WI38 (cell line): ENCODE data around the gene B3GAT3.
"Not testable (repeated sequence)": the region's sequence is repeated elsewhere in the genome, so short reads cannot be mapped to it uniquely, and the experiment has no call there.

Experiments
- H3K4me3 ChIP-seq: 2 replicates; pipeline ENCODE4 v1.5.1; 2011; ENCODE audit warnings: low read depth, mild to moderate bottlenecking, control low read depth, low read length
- CTCF ChIP-seq: IDR thresholded peaks from 2 replicates; pipeline ENCODE4 v1.5.1; 2012; ENCODE audit warnings: low read depth, mild to moderate bottlenecking, control low read depth, low read length

B3GAT3 gene

GRCh38 chr11:62573592-62574362 is 48.0 kb downstream of the B3GAT3 start, which contains the start of gene EEF1G:
Gene EEF1G, minus strand, starts transcription at chr11:62573891. Its CDS starts 49 bp downstream, at chr11:62573842.
- no peak for TF ChIP-seq CTCF
- H3K4me3 ChIP-seq = peak within 1 kb of the TSS; percentile 100

DNA sequence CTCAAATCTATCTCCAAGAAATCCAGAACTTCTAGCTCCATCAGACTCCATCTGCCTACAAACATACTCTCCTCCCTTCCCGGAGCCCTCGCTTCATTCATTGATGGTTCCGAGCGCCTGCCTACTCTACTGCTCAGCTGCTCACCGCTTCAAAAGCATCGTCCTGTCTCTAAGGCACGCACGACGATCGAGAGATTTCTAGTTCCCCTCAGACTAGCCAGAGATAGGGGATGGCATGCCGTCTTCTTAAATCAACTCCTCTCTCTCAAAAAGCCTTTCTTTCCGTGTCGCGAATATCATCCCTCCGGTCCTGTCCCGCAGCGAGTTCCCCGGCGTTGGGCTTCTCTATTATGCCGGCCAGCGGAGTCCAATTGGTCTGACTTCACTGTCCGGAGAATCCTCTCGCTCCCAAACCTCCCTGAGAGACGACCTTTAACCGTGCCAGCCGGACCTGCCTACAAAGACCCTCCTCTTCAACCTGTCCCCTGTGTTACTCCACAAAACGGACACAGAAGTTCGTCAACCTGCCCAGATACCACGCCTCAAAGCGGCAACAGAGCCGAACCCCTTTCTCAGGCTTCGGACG is 48.7 kb downstream of the B3GAT3 start:
- H3K4me3 ChIP-seq = peak overlapping the region; percentile 100
- no peak for TF ChIP-seq CTCF

GRCh38 chr11:62572431-62572830 is 49.4 kb downstream of the B3GAT3 start:
- no peak for TF ChIP-seq CTCF

GRCh38 chr11:62571493-62571892 is 50.3 kb downstream of the B3GAT3 start:
- H3K4me3 ChIP-seq = not testable (repeated sequence)

More at GRCh38 chr11:62572431-62572830, 49.4 kb downstream of the B3GAT3 start:
- peak overlapping the region; percentile 100 for H3K4me3 ChIP-seq

DNA sequence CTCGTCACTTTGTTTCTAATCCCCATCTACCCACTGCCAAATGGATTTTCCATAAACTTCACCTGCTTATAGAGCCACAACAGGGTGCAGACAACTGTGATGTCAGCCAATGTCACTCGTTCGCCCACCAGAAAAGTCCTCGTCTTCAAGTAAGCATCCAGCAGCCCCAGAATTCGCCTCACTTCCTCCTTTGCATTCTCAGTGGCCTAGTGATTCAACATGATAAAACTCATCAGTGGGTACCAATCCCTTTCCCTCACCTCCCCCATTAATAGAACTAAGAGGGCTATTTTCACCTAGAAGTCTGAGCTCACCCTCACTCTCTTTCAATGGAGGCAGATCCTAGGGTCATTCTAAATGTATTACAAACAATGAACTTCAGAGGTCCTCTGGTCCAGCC is 50.9 kb downstream of the B3GAT3 start:
- not testable (repeated sequence) for H3K4me3 ChIP-seq

DNA sequence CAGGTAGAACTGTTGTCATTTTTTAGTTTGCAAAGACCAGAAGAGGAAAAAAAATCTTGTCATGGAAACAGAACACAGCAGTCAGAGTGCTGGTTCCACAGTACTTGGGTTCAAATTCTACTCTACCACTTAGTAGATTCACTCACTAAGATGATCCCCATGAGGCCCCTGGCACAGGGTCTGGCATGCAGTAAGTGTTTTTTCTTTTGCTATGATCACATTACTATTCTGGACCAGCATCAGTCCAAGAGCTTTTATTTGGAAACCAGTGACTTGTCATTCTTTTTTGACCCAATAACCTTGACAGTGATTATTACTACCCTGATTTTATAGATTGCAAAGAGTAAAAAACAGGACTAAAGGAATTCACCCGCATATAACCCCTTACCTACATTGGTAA is 52.2 kb downstream of the B3GAT3 start:
- TF ChIP-seq CTCF = no peak
- H3K4me3 ChIP-seq = no peak overlapping the region

DNA sequence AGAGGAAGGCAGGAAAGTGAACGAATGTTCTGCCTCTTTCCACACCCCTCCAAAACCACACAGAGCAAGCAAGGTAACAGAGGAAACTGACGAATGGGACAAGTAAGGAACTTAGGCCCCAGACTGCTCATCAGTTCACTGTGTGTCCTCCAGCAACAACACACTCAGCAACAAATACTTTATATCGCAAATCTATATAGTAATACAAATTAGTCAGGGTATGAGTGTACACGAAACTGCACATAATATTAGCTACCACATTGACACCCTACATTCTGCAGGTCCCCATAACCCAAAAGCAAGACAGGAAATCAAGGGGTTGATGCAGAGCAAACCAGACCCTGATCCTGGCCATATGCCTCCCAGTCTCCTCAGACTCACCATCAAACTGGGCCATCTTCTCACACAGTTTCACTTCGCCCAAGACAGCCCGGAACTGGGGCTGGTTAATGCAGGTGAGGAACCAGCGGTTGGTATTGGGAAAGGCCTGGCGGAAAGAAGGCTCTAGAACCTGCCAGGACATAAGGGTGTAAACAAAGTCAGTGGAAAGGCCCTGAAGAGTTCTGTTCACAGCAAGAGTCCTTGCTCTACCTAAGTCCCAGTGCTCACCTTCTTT is 54.7 kb downstream of the B3GAT3 start:
- no peak for TF ChIP-seq CTCF

GRCh38 chr11:62566247-62566646 is 55.5 kb downstream of the B3GAT3 start:
- TF ChIP-seq CTCF = no peak

More for the DNA sequence above, 54.7 kb downstream of the B3GAT3 start:
- no peak overlapping the region for H3K4me3 ChIP-seq

More at GRCh38 chr11:62566247-62566646, 55.5 kb downstream of the B3GAT3 start:
- no peak overlapping the region for H3K4me3 ChIP-seq
